ENCODE results near the gene EPGN. TPM values are rescaled to one million over a fixed set of nuclear protein-coding genes. Genes with fewer than 3 reads are reported as not detected.
A peak's percentile ranks its signal among the peaks of the same experiment; 100 is the strongest.

Gene EPGN
- total and polyA plus RNA-seq, 2 donors (not counting 3 experiments of a cell fraction or from before 2014, with no cell fraction given): 1.2 TPM; not detected in 1

DNA sequence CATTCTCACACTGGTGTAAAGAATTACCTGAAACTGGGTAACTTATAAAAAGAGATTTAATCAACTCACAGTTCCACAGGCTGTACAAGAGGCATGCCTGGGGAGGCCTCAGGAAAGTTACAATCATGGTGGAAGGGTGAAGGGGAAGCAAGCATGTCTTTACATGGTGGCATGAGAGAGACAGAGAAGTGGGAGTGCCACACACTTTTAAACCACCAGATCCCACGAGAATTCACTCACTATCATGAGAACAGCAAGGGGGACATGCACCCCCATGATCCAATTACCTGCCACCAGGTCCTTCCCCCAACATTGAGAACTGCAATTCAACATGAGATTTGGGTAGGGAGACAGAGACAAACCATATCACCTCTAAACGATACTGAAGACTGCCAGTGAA, 23.0 kb downstream of the EPGN start:
- H3K9me3 ChIP-seq (replicated peaks; ENCODE audit: control insufficient read depth, insufficient read depth, low read length): no peaks in the 10 kb centered on the region
- BruUV-seq (replicated peaks): no TSS peak
- no peaks in the 10 kb centered on the region for H3K27me3 ChIP-seq (ENCODE audit: control insufficient read depth in 2 of 2, insufficient read depth in 2 of 2, low read length in 2 of 2)
- H3K4me2 ChIP-seq (ENCODE audit: insufficient read depth, low read length): no peak overlapping the region
- H3K9ac ChIP-seq (replicated peaks; ENCODE audit: extremely low read depth, insufficient read depth, low read length): no peak overlapping the region
- dilution Hi-C loops (cut with MboI; ENCODE audit: extremely low pct_ligation_motif_present, low sequenced_read_pairs): no loop called here
- no peak overlapping the region for H3K4me3 ChIP-seq (replicated peaks in 1 of 3; ENCODE audit: insufficient read depth in 1 of 3, low read depth in 1 of 3, low read length in 3 of 3)
- H3K27ac ChIP-seq (ENCODE audit: insufficient read depth, low read depth, low read length): no peak overlapping the region
- no peaks in the 10 kb centered on the region for H3K36me3 ChIP-seq (ENCODE audit: control insufficient read depth in 2 of 2, extremely low read depth in 1 of 2, insufficient read depth in 2 of 2, low read length in 2 of 2)
- intact Hi-C loops (cut with micrococcal nuclease): no loop called here
- ChIA-PET POLR2A (no interaction called here), CTCF (interaction anchor here (4.0 to 4.3 kb wide), 2 partner anchors 11 to 344 kb away, joined by 17 to 27 read pairs; no protein-coding TSS in a partner anchor)
- H4K20me1 ChIP-seq (replicated peaks; ENCODE audit: control insufficient read depth, extremely low read depth, insufficient read depth, low read length): no peaks in the 10 kb centered on the region
- FAIRE-seq (no peak), DNase-seq (ENCODE audit: low read depth, low spot score) (no peak)
- peaks cover 20% of the 10 kb centered on the region for H3K4me1 ChIP-seq (ENCODE audit: control insufficient read depth, extremely low read depth, insufficient read depth, low read length)
- H2AFZ ChIP-seq (ENCODE audit: low read depth, low read length): peak overlapping the region; percentile 32
- TF ChIP-seq, protein P1, sequence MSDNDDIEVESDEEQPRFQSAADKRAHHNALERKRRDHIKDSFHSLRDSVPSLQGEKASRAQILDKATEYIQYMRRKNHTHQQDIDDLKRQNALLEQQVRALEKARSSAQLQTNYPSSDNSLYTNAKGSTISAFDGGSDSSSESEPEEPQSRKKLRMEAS (IDR thresholded peaks at IDR 0.05; ENCODE audit: insufficient read depth, insufficient read length): no peak
- TF ChIP-seq FOS (IDR thresholded peaks at IDR 0.05; ENCODE audit: borderline replicate concordance, insufficient read depth, low read length) (no peak), POLR2AphosphoS5 (IDR thresholded peaks at IDR 0.05; ENCODE audit: insufficient read depth, low read depth, low read length) (no peak), GATA2 (IDR thresholded peaks at IDR 0.05; ENCODE audit: insufficient read depth, insufficient read length, low read depth, low read length) (no peak), JUN (IDR thresholded peaks at IDR 0.05; ENCODE audit: borderline replicate concordance, insufficient read depth, insufficient read length, low read depth) (no peak), MYC (IDR thresholded peaks at IDR 0.05; ENCODE audit: low read depth, low read length) (no peak), POLR2A (IDR thresholded peaks at IDR 0.05; ENCODE audit: low read depth, low read length) (no peak), EZH2 (IDR thresholded peaks at IDR 0.05; ENCODE audit: borderline replicate concordance, low read depth, low read length, severe bottlenecking) (no peak)
- TF ChIP-seq, protein P2, sequence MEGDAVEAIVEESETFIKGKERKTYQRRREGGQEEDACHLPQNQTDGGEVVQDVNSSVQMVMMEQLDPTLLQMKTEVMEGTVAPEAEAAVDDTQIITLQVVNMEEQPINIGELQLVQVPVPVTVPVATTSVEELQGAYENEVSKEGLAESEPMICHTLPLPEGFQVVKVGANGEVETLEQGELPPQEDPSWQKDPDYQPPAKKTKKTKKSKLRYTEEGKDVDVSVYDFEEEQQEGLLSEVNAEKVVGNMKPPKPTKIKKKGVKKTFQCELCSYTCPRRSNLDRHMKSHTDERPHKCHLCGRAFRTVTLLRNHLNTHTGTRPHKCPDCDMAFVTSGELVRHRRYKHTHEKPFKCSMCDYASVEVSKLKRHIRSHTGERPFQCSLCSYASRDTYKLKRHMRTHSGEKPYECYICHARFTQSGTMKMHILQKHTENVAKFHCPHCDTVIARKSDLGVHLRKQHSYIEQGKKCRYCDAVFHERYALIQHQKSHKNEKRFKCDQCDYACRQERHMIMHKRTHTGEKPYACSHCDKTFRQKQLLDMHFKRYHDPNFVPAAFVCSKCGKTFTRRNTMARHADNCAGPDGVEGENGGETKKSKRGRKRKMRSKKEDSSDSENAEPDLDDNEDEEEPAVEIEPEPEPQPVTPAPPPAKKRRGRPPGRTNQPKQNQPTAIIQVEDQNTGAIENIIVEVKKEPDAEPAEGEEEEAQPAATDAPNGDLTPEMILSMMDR (IDR thresholded peaks at IDR 0.05; ENCODE audit: extremely low read depth in 1 of 2, insufficient read depth in 1 of 2, low read depth in 1 of 2, low read length in 2 of 2): no peak
- H3K9me1 ChIP-seq (replicated peaks; ENCODE audit: control insufficient read depth, extremely low read depth, insufficient read depth, low read length): no peaks in the 10 kb centered on the region
- no peaks in the 10 kb centered on the region for H3K79me2 ChIP-seq (ENCODE audit: control insufficient read depth, insufficient read depth, low read length)
